NCI-H2107 treated with DMSO at 0.1 percent for 48 hours (cell line): ENCODE data around the gene MZF1.

ENCODE experiments used
- DNase-seq: peaks from one replicate; lab custom pipeline; 2025; ENCODE audit not compliant: unreplicated experiment; lab: John Stamatoyannopoulos, UW

MZF1 gene

GRCh38 chr19:58570770-58571574 lies 2.2 kb downstream of the MZF1 start:
- no peak for DNase-seq

- DNase-seq: no peak
Observed at GRCh38 chr19:58569943-58570670, 3.0 kb downstream of the MZF1 start.

GRCh38 chr19:58569191-58569942 lies 3.8 kb downstream of the MZF1 start:
- no peak for DNase-seq

- no peak for DNase-seq
Observed at GRCh38 chr19:58568453-58569130, 4.5 kb downstream of the MZF1 start.

GRCh38 chr19:58566989-58567388 lies 6.1 kb downstream of the MZF1 start:
- DNase-seq: no peak

GRCh38 chr19:58563823-58564222 lies 9.3 kb downstream of the MZF1 start:
- DNase-seq: no peak

- no peak for DNase-seq
Observed at GRCh38 chr19:58563034-58563573, 10.0 kb downstream of the MZF1 start.

- DNase-seq: no peak
Observed at GRCh38 chr19:58562122-58563033, 10.8 kb downstream of the MZF1 start.

- no peak for DNase-seq
Observed at GRCh38 chr19:58561373-58562121, 11.6 kb downstream of the MZF1 start.

- no peak for DNase-seq
Observed at GRCh38 chr19:58560921-58561320, 12.2 kb downstream of the MZF1 start.

GRCh38 chr19:58560007-58560887 lies 12.9 kb downstream of the MZF1 start:
- no peak for DNase-seq

- DNase-seq: no peak
Observed at GRCh38 chr19:58559275-58560006, 13.7 kb downstream of the MZF1 start.

- no peak for DNase-seq
Observed at GRCh38 chr19:58558623-58559274, 14.4 kb downstream of the MZF1 start.

- DNase-seq: no peak
Observed at GRCh38 chr19:58558066-58558622, 15.0 kb downstream of the MZF1 start, which contains the start of gene UBE2M. Gene UBE2M, minus strand, starts transcription at chr19:58558611. Its CDS starts 230 bp downstream, at chr19:58558381.

GRCh38 chr19:58557221-58558065 lies 15.7 kb downstream of the MZF1 start:
- no peak for DNase-seq
